MM.1S (cell line): ENCODE measurements around the gene RPL21.
"Not testable (repeated sequence)": the region's sequence is repeated elsewhere in the genome, so short reads cannot be mapped to it uniquely, and the experiment has no call there.

ENCODE experiments used
- EZH2 ChIP-seq: fragments of 300-600 bp; sonication (generic); optimal IDR thresholded peaks from 2 replicates; pipeline ENCODE3; 2017; ENCODE audit warnings: low read depth, mild to moderate bottlenecking, antibody characterized with exemption, low read length, mixed read lengths
- TF ChIP-seq, protein P1 (sequence below): fragments of 300-600 bp; sonication (generic); IDR thresholded peaks from 2 replicates; pipeline ENCODE4 v1.5.1; 2016; ENCODE audit warnings: antibody characterized with exemption, low read length, mixed read lengths

DNA sequence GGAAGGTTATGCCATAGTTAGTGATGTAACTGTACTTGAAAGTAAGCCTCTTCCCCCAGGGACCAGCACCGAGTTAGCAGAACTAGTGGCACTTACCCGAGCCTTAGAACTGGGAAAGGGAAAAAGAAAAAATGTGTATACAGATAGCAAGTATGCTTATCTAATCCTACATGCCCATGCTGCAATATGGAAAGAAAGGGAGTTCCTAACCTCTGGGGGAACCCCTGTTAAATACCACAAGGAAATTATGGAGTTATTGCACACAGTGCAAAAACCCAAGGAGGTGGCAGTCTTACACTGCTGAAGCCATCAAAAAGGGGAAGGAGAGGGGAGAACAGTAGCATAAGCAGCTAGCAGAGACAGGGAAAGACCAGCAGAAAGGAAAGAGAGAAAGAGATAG lies 33.6 kb upstream of the RPL21 start:
- TF ChIP-seq, protein P1, sequence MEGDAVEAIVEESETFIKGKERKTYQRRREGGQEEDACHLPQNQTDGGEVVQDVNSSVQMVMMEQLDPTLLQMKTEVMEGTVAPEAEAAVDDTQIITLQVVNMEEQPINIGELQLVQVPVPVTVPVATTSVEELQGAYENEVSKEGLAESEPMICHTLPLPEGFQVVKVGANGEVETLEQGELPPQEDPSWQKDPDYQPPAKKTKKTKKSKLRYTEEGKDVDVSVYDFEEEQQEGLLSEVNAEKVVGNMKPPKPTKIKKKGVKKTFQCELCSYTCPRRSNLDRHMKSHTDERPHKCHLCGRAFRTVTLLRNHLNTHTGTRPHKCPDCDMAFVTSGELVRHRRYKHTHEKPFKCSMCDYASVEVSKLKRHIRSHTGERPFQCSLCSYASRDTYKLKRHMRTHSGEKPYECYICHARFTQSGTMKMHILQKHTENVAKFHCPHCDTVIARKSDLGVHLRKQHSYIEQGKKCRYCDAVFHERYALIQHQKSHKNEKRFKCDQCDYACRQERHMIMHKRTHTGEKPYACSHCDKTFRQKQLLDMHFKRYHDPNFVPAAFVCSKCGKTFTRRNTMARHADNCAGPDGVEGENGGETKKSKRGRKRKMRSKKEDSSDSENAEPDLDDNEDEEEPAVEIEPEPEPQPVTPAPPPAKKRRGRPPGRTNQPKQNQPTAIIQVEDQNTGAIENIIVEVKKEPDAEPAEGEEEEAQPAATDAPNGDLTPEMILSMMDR = not testable (repeated sequence)
- not testable (repeated sequence) for TF ChIP-seq EZH2
